Upper lobe of left lung (tissue), 6 donors: Measurements from ENCODE around the gene CAV1. TPM values are rescaled to one million over a fixed set of nuclear protein-coding genes. Genes with fewer than 3 reads are reported as not detected.

Source experiments
- ATAC-seq, 2 donors: fragments of 200-7000 bp; cut with Tn5 transposase; one replicate each; pipeline ENCODE4 v1.9.1; 2022; ENCODE audit warnings: mild to moderate bottlenecking in 2 of 2, moderate library complexity in 2 of 2; ENCODE audit not compliant: low FRiP score in 2 of 2
- DNase-seq, 2 donors: peaks; one replicate each; pipeline ENCODE4 v3.0.0-alpha.2; 2019 to 2020
- H3K27ac ChIP-seq, 4 donors: fragments of 200-600 bp; sonication (generic); one replicate each; pipeline ENCODE4 v1.5.1; 2016 to 2019
- H3K27me3 ChIP-seq, 4 donors: fragments of 200-600 bp; sonication (generic); one replicate each; pipeline ENCODE4 v1.5.1; 2017 to 2019
- H3K36me3 ChIP-seq, 4 donors: fragments of 200-600 bp; sonication (generic); one replicate each; pipeline ENCODE4 v1.5.1; 2016 to 2019
- H3K4me1 ChIP-seq, 4 donors: fragments of 200-600 bp; sonication (generic); one replicate each; pipeline ENCODE4 v1.5.1; 2018 to 2019
- H3K4me3 ChIP-seq, 4 donors: fragments of 200-600 bp; sonication (generic); one replicate each; pipeline ENCODE4 v1.5.1; 2017 to 2019; ENCODE audit warnings: mild to moderate bottlenecking in 2 of 4, moderate library complexity in 1 of 4
- H3K9me3 ChIP-seq, 4 donors: fragments of 200-600 bp; sonication (generic); one replicate each; pipeline ENCODE4 v1.5.1; 2018 to 2019
- CTCF ChIP-seq, 6 experiments: fragments of 450-650 bp in 4 of 6; fragments of 200-600 bp in 2 of 6; sonication (generic) in 2 of 6; IDR thresholded peaks; one replicate each; pipeline ENCODE4 v1.5.1; 2016 to 2019; ENCODE audit warnings: antibody characterized with exemption in 6 of 6
- EP300 ChIP-seq, 4 donors: sonication (generic); formaldehyde crosslinking; IDR thresholded peaks; one replicate each; pipeline ENCODE4 v1.5.1; 2017; ENCODE audit warnings: antibody characterized with exemption in 4 of 4, control low read depth in 2 of 4
- POLR2A ChIP-seq, 4 donors: fragments of 450-650 bp; IDR thresholded peaks; one replicate each; pipeline ENCODE4 v1.5.1; 2016 to 2017; ENCODE audit warnings: antibody characterized with exemption in 4 of 4, mild to moderate bottlenecking in 2 of 4
- POLR2AphosphoS5 ChIP-seq, 2 donors: sonication (generic); formaldehyde crosslinking; IDR thresholded peaks; one replicate each; pipeline ENCODE4 v1.5.1; 2017; ENCODE audit warnings: antibody characterized with exemption in 2 of 2
- WGBS, 2 donors: methylation state at CpG; one replicate each; pipeline ENCODE4 v1.1.5; 2017 to 2018; 5-methylcytosine and 5-hydroxymethylcytosine counted together
- total RNA-seq, 6 donors: library from RNA; depleted of rRNA in 4 of 6; stranded (reverse); fragments of >200 nt in 4 of 6; gene quantifications; one replicate each; pipeline versions ENCODE4 v1.1.0 to v1.2.1, GENCODE V29; 2016 to 2021
- donor health status: DM: no; HTN: no; CAD: no; lungs with moderate emphysema.
- donor health status: DM: no; HTN: yes; CAD: no; lungs with severe emphysema.

The CAV1 gene
- total RNA-seq, 6 donors from 2014 or later: 207 to 951 (median 552) TPM

DNA sequence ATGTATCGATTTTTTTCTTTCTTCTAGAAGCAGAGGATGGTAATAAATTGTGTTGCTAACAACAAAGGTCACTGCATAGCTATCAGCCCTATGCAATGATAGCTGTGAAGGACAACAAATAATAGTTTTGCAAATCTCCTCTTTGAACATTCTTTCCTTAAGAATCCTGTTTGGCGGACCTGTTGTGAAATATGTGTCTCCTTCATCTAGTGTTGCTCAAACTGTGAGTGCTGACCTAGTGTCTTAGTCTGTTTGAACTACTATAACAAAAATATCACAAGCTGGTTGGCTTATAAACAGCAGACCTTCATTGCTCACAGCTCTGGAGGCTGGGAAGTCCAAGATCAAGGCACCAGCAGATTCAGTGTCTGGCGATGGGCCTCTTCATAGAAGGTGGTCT lies 53.7 kb downstream of the CAV1 start:
- Histone ChIP-seq H3K4me1 (peaks cover 23 to 39% (median 28%) of the 10 kb centered on the region in 4 donors), H3K9me3 (no peaks in the 10 kb centered on the region), H3K27ac (no peak overlapping the region), H3K27me3 (no peaks in the 10 kb centered on the region), H3K36me3 (no peaks in the 10 kb centered on the region), H3K4me3 (no peak overlapping the region)
- no peak for DNase-seq
- WGBS, 2 donors: 83 to 95% methylated on average over 3 of the region's 3 CpGs
- no peak for TF ChIP-seq EP300 (IDR thresholded peaks at IDR 0.05)
- TF ChIP-seq POLR2A (IDR thresholded peaks at IDR 0.05): no peak
- ATAC-seq: no peak

DNA sequence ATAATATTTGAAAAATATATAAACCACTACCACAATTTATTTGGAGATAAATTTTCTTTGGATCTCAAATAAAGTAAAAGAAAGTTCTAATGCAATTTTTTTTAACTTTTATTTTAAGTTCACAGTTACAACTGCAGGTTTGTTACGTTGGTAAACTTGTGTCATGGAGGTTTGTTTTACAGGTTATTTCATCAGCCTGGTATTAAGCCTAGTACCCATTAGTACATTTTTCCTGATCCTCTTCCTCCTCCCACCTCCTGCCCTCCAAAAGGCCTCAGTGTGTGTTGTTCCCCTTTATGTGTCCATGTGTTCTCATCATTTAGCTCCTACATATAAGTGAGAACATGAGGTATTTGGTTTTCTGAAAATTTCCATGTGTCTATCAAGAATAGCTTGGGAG lies 54.5 kb downstream of the CAV1 start:
- 90 to 93% methylated on average over 1 of the region's 1 CpG for WGBS, 2 donors
- Histone ChIP-seq H3K27me3 (no peaks in the 10 kb centered on the region), H3K27ac (no peak overlapping the region), H3K4me1 (peaks cover 18 to 36% (median 24%) of the 10 kb centered on the region in 4 donors), H3K9me3 (no peaks in the 10 kb centered on the region), H3K36me3 (no peaks in the 10 kb centered on the region), H3K4me3 (no peak overlapping the region)
- TF ChIP-seq CTCF (IDR thresholded peaks at IDR 0.05) (no peak), POLR2AphosphoS5 (IDR thresholded peaks at IDR 0.05) (no peak), POLR2A (IDR thresholded peaks at IDR 0.05) (no peak), EP300 (IDR thresholded peaks at IDR 0.05) (no peak)
- no peak for DNase-seq
- no peak for ATAC-seq

- Histone ChIP-seq H3K9me3 (no peaks in the 10 kb centered on the region), H3K4me1 (peaks cover 14 to 31% (median 19%) of the 10 kb centered on the region in 4 donors), H3K4me3 (no peak overlapping the region), H3K27ac (no peak overlapping the region), H3K36me3 (no peaks in the 10 kb centered on the region), H3K27me3 (no peaks in the 10 kb centered on the region)
- no peak for DNase-seq
- no peak for TF ChIP-seq POLR2A (IDR thresholded peaks at IDR 0.05)
- no peak for TF ChIP-seq CTCF (IDR thresholded peaks at IDR 0.05)
- TF ChIP-seq POLR2AphosphoS5 (IDR thresholded peaks at IDR 0.05): no peak
- no peak for TF ChIP-seq EP300 (IDR thresholded peaks at IDR 0.05)
- ATAC-seq: no peak
- 93 to 95% methylated on average over 2 of the region's 2 CpGs for WGBS, 2 donors
Measured at GRCh38 chr7:116579835-116580234, 55.0 kb downstream of the CAV1 start.

DNA sequence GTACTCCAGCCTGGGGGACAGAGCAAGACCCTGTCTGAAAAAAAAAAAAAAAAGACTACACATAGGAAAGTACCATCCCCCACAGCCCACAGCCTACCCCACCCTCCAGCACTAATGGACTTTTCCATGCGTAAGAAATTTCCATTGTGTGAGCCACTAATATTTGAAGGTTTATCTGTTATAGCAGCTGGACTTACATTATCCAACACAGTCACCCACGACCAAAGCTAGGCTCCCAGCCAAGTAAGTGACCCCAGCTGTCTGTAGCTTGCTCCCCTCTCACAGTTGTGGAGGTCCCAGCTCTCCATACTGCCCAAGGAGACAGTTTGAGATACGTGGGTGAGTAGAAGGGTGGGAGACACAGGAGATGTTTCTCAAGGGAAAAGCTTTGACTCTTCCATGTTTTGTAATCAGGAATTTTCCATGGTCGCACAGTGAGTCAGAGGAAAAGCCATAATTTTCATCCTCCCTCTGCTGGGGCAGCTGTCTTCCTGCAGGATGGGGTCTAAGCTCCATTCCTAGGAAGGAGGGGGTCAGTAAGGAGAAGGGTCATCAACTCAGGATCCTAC lies 57.4 kb downstream of the CAV1 start:
- Histone ChIP-seq H3K27ac (peak overlapping the region in 1 of 4 donors; percentile 49), H3K4me1 (peaks cover 0 to 14% (median 6%) of the 10 kb centered on the region in 4 donors)
- no peak for DNase-seq

More for the DNA sequence above, 57.4 kb downstream of the CAV1 start:
- Histone ChIP-seq H3K9me3 (no peaks in the 10 kb centered on the region), H3K4me3 (no peak overlapping the region), H3K27me3 (no peaks in the 10 kb centered on the region), H3K36me3 (no peaks in the 10 kb centered on the region)
- 86 to 91% methylated on average over 4 of the region's 4 CpGs for WGBS, 2 donors
- ATAC-seq: peak in 1 of 2 donors; percentile 34
- TF ChIP-seq EP300 (IDR thresholded peaks at IDR 0.05): no peak
- no peak for TF ChIP-seq CTCF (IDR thresholded peaks at IDR 0.05)
- no peak for TF ChIP-seq POLR2A (IDR thresholded peaks at IDR 0.05)
- no peak for TF ChIP-seq POLR2AphosphoS5 (IDR thresholded peaks at IDR 0.05)
